HFFc6 (cell line): Measurements from ENCODE around the gene QDPR. TPM values are rescaled to one million over a fixed set of nuclear protein-coding genes. Genes with fewer than 3 reads are reported as not detected.

Experiments used
- DNase-seq: peaks from one replicate; pipeline ENCODE4 v3.0.0-alpha.2; 2018
- H3K27ac Mint-ChIP-seq: 2 replicates; pipeline ENCODE4 v1.8.0; 2020; ENCODE audit warnings: mild to moderate bottlenecking, mixed read lengths
- H3K27me3 Mint-ChIP-seq: 2 replicates; pipeline ENCODE4 v1.8.0; 2021; ENCODE audit warnings: mild to moderate bottlenecking, moderate library complexity, mixed read lengths; ENCODE audit not compliant: insufficient read depth
- H3K36me3 Mint-ChIP-seq: 2 replicates; pipeline ENCODE4 v1.8.0; 2021; ENCODE audit warnings: low read depth, mixed read lengths
- H3K4me1 Mint-ChIP-seq: 2 replicates; pipeline ENCODE4 v1.8.0; 2020; ENCODE audit warnings: low read depth, mixed read lengths
- H3K4me3 Mint-ChIP-seq: 2 replicates; pipeline ENCODE4 v1.8.0; 2020; ENCODE audit warnings: mild to moderate bottlenecking, moderate library complexity, mixed read lengths
- H3K9me3 Mint-ChIP-seq: 2 replicates; pipeline ENCODE4 v1.8.0; 2020; ENCODE audit warnings: mild to moderate bottlenecking, mixed read lengths
- total RNA-seq, 6 experiments: library from RNA; stranded (reverse); fragmentation: NEBNext Ultra II Directional; extraction: Animal tissue kit (Norgen Biotek cat#: 25700); gene quantifications; 2 replicates in 1 of 6; 3 replicates in 5 of 6; pipeline ENCODE4 v1.2.3, GENCODE V29; 2021
- TF ChIP-seq, protein P1 (sequence below): fragments of 200-600 bp; sonication (generic); IDR thresholded peaks from 2 replicates; pipeline ENCODE4 v1.5.0; 2021; ENCODE audit warnings: antibody characterized with exemption, mild to moderate bottlenecking

Gene QDPR
- total RNA-seq, 6 experiments from 2014 or later, result 39.0 to 49.0 (median 43.6) TPM

DNA sequence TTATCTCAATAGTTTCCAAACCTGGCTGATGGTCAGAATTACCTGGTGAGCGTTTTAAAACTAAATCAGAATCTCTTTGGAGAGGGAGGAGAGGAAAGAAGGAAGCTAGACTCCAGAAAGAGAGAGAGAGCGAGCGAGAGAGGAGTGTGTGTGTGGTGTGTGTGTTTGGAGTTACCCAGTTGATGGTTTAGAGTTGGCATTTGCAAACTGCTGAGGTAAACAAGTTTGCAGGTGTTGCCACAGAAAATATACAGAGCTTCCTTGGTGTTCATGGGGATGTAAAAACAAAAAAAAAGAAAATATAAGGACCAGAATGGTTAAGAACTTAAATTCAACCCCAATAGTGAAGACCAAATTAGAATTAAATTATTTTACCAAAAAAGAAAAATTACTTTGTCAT lies 38.7 kb upstream of the QDPR start:
- Mint-ChIP-seq H3K4me1 (no peaks in the 10 kb centered on the region), H3K36me3 (no peaks in the 10 kb centered on the region), H3K9me3 (no peaks in the 10 kb centered on the region), H3K4me3 (no peak overlapping the region), H3K27me3 (peaks cover 9% of the 10 kb centered on the region), H3K27ac (no peak overlapping the region)
- TF ChIP-seq, protein P1, sequence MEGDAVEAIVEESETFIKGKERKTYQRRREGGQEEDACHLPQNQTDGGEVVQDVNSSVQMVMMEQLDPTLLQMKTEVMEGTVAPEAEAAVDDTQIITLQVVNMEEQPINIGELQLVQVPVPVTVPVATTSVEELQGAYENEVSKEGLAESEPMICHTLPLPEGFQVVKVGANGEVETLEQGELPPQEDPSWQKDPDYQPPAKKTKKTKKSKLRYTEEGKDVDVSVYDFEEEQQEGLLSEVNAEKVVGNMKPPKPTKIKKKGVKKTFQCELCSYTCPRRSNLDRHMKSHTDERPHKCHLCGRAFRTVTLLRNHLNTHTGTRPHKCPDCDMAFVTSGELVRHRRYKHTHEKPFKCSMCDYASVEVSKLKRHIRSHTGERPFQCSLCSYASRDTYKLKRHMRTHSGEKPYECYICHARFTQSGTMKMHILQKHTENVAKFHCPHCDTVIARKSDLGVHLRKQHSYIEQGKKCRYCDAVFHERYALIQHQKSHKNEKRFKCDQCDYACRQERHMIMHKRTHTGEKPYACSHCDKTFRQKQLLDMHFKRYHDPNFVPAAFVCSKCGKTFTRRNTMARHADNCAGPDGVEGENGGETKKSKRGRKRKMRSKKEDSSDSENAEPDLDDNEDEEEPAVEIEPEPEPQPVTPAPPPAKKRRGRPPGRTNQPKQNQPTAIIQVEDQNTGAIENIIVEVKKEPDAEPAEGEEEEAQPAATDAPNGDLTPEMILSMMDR, result no peak
- no peak for DNase-seq

DNA sequence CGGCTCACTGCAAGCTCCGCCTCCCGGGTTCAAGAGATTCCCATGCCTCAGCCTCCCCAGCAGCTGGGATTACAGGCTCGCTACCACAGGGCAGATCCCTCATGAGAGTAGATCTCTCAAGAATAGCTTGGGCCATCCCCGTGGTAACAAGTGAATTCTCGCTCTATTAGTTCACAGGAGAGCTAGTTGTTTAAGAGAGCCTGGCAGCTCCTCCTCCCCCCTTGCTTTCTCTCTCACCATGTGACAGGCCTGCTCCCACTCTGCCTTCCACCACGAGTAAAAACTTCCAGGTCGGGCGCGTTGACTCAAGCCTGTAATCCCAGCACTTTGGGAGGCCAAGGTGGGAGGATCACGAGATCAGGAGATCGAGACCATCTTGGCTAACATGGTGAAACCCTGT lies 34.8 kb upstream of the QDPR start:
- Mint-ChIP-seq H3K27ac (no peak overlapping the region), H3K27me3 (no peaks in the 10 kb centered on the region; the same call in 1 of the 2 replicates), H3K4me1 (peaks cover 13% of the 10 kb centered on the region), H3K36me3 (no peaks in the 10 kb centered on the region), H3K9me3 (no peaks in the 10 kb centered on the region), H3K4me3 (no peak overlapping the region)
- TF ChIP-seq, protein P1, result no peak
- DNase-seq, result no peak

DNA sequence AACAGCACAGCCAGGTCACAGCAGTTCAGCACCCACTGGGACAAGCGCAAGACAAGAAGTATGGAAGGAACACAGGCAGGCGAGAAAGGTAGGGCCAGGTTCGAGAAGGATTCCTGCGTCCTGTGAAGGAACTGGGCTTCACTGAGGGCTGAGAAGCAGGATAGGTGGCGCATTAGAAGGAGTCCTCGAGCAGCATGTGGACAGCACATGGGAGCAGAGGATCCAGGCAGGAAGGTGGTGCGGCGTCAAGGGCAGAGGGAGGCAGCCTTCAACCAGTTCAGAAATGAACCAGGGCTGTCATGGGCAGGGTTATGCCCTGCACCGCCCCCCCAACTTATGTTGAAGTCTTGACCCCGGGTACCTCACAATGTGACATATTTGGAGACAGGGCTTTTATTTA lies 34.3 kb upstream of the QDPR start:
- Mint-ChIP-seq H3K27ac (no peak overlapping the region), H3K27me3 (no peaks in the 10 kb centered on the region; the same call in 1 of the 2 replicates), H3K9me3 (no peaks in the 10 kb centered on the region), H3K4me1 (peaks cover 13% of the 10 kb centered on the region), H3K36me3 (no peaks in the 10 kb centered on the region), H3K4me3 (no peak overlapping the region)
- TF ChIP-seq, protein P1, result no peak
- no peak for DNase-seq

DNA sequence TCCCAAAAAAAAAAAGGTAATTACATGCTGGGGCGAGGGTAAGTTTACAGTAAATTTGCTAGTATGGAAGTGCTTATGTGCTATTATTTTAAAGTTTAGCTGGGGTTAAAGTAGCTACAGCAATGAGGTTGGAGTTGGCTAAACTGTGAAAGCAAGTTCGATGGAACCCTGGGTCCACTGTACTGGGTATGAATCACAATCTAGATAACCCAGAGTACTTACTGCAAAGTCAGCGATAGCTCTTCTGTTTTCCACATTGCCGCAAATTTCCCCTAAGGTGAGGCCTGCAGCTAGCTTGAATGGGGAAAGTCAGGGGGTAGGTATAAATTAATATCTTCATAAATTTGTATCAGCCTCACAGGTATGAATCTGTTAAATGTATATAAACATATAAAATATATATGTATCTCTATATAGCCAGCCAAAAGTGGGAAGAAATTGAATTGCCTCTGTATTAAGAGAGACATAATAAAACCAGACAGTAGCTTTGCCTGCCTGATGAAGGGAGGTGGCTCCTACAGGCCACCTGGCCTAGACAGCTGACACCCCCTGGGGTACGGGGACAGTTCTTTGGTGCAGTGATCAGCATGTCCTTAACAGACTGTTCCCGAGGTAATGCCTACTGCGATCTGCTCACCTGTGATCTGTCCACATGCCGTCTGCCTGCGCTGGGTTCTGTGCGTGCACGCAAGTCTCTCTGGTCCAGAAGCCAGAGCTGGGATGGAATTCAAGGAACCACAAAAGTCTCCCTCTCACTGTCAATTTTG lies 33.7 kb upstream of the QDPR start:
- no peaks in the 10 kb centered on the region for H3K9me3 Mint-ChIP-seq
- peaks cover 1% of the 10 kb centered on the region; the same call in 1 of the 2 replicates for H3K27me3 Mint-ChIP-seq
- TF ChIP-seq, protein P1, result no peak
- H3K4me1 Mint-ChIP-seq, result peaks cover 13% of the 10 kb centered on the region
- H3K36me3 Mint-ChIP-seq, result no peaks in the 10 kb centered on the region
- no peak overlapping the region for H3K27ac Mint-ChIP-seq
- H3K4me3 Mint-ChIP-seq, result no peak overlapping the region
- DNase-seq, result no peak

DNA sequence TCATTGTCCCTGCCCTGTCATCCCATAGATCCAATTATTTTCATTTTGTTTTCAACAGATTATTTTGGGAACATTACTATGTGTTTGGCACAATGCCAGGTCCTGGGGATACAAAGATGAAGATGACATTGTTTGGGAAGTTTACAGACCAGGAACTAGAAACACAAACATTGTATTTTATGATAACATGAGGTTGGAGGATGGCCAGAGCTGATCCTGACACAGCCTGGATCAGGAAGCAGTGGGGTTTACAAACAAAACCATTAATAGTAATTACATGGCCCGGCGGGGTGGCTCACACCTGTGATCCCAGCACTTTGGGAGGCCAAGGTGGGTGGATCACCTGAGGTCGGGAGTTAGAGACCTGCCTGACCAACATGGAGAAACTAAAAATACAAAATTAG lies 32.9 kb upstream of the QDPR start:
- Mint-ChIP-seq H3K27me3 (peaks cover 7% of the 10 kb centered on the region; the same call in 1 of the 2 replicates), H3K4me3 (no peak overlapping the region), H3K36me3 (no peaks in the 10 kb centered on the region), H3K9me3 (no peaks in the 10 kb centered on the region), H3K4me1 (peaks cover 13% of the 10 kb centered on the region), H3K27ac (no peak overlapping the region)
- no peak for DNase-seq
- TF ChIP-seq, protein P1, result no peak
